ENCODE results near the gene SEPTIN3.

The SEPTIN3 gene

DNA sequence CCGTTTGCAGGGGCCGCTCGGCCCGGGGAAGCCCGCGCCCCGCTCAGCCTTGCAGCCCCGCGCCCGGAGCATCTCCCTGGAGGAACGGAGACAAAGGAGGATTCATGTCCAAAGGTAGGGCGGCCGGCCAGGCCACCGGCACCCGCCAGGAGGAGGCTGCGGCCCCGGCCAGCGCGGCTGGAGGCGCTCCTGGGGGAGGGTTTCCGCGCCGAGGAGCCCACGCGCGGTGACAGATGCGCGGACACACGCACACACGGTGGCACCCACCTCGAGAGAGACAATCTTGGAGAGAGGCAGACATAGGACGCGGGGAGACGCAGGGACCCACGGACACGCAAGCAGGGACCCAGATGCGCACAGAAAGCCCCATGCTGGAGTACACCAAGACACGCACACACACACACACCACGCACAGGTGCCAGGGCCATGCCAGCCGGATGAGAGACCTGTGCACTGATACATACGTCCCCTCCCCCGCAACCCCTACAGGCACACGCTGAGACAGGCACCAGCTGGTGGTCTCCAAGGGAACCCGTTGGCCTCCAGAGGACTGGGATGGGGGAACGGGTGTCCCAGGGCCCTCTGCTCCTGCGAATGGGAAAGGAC, 7.8 kb downstream of the SEPTIN3 start:
- no peak for DNase-seq

DNA sequence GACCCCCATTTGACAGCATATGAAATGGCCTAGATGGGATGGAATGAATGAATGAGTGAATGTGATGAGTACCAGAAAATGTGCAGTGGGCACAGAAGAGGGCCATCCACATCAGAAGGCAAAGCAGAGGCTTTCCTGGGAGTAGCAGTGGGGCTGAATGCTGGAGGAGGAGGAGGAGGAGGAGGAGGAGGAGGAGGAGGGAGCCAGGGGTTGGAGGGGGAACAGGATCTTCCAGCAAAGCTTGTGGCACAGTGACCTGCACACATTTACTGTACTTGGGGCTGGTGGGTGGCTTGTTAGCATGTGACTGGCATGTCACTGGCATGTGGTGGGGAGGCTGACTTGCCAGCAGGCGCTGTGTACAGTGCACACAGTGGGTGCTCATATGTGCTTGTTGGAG, 9.5 kb downstream of the SEPTIN3 start:
- DNase-seq: no peak

DNA sequence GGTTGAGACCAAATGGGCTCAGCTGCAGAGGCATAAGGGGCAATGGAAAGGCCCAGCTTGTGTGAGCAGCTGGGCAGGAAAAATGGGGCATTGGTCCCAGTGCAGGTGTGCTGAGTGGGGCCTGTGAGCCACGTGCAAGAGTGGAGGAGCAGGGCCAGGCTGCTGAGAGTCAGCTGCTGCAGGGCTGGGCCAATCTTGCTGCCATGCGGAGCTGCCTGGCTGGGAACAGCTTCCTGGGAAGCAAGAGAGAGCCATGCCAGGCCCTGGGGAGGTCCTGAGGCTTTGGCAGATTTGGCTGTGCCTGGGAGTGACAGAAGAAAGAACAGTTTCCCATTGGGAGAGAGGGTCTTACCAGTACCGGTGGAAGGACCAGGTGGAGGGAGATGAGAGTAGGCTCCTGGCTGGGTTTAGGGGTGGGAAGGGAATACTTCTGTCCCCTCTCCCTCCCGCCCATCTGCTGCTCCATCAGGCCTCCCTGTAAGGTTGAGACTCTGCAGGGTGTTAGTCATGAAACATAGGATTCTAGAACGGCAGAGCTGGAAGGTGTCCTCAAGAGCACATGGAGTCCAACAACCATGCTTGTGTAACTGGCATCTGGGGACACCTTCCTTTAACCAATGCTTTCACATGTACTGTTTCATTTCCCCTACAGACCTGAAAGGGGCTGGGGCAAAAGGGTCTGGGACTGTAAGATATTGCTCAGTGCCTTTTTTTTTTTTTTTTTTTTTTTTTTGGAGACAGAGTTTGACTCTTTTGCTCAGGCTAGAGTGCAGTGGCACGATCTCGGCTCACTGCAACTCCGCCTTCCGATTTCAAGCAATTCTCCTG, 10.4 kb downstream of the SEPTIN3 start:
- no peak for DNase-seq

DNA sequence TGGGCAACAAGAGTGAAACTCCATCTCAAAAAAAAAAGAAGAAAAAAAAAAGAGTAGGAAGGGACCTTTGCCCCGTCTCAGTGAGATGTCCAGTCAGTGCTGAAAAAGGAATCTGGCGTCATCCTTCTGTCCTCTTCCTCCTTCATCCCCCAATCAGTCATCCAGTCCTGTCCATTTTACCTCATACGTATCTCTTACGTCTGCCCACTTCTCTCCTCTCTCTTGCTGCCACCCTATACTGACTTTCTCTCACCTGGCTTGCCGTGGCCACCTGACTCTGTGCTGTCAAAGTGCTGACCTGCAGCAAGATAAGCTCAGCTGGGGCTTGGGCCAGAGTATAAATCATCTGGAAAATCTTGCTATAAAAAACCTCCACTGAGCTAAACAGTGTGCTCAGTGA, 13.6 kb downstream of the SEPTIN3 start:
- no peak for DNase-seq

DNA sequence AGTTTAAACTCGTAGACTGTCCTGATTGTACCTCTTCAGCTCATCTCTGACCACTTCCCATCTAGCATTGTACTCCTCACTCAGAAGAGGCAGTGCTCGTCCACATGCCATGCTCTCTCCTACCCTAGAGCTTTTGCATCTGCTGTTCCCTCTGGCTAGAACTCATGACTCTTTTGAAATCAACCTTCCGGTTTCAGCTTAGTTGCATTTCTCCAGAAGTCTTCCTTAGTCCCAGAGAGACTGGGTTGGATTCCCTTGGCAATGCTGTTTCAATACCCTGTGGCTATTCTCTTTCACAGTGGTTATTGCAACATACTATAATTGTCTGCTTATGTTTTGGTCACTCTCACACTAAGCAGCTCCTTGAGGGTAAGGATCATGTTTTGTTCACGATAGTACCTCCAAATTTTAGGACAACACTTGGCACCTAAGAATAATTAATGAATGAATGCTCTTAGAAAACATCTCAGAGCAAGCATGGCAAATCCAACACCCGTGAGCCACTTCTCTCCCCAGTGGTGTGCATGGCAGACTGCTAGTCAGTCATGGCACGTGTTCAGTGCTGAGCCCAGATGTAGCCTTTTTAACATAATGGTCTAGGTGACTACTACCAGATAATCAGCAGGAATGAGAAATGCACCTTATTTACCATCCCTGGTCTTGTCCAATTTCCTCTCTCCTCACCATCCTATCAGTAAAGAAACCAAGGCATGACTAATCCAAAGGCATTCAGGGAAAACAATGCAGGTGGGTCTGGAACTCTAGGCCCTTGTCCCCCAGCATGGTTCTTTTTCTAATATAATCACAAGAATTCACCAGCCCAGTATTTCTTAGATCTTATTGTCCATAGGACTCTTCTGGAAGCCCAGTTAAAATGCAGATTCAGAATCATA, 14.5 kb downstream of the SEPTIN3 start:
- DNase-seq: no peak

DNA sequence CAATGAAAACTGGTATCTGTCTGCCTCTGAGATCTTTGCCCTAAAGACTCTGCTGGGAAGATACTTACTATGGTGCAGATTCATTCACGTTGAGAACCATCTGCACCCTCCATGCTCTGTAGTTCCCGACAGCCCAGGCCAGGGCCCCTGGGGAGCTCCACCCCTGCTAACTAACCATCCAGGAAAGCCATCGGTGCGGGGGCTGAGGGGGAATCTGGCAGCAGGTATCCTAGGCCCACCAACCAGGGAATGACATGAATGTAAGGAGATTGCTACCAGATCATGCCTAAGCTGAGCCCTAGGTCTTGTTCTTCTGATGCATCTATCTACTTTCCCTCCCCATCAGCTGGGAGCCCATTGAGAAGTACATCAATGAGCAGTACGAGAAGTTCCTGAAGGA, 18.0 kb downstream of the SEPTIN3 start:
- DNase-seq: no peak

DNA sequence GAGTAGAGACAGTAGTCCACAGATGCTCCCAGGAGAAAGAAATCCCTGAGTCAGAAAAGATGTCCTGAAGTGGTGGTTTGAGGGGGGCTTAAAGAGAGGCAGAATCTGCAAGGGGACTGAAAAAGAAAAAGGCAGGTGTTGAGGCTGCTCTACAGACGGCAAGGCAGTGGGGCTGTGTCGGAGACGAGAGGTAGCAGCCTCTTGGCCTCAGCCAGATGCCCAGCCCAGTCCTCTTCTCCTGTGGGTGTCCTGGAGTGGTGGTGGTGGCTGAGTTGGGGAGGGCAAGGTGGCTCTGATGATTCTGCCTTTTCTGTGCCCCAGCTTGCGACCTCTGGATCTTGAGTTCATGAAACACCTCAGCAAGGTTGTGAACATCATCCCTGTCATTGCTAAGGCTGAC, 20.0 kb downstream of the SEPTIN3 start:
- no peak for DNase-seq

DNA sequence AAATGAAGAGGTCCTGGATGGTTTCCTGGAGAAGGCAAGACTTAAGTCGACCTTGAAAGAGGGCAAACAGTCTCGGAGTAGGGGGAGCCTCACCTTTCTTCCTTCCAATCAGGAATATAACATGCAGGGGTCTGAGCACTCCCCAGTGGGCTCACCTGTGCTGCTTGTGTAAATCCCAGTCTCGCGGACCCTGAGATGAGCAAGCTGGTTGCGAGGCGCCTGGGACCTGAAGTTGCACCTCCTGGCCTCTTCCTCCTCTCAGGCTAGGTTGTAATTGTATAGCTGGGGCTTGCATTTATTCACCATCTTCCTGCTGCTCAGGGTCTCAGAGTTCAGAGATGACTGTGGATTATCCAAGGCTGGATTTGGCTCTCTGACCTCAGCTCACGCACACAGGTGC, 21.9 kb downstream of the SEPTIN3 start:
- no peak for DNase-seq

DNA sequence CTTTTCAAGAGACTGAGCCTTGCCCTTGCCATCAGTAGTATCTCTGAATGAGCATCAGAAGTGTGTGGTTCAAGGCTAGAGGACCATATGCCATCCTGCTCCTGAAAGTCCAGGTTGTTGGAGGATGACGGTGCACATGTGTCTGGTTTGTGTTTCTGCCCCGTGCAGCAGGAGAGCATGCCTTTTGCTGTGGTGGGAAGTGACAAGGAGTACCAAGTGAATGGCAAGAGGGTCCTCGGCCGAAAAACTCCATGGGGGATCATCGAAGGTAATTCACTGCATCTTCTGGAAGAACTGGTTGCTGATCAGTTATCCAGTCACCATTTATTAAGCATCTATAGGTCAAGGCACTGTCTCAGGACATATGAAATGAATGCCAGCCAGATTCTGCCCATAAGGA, 23.3 kb downstream of the SEPTIN3 start:
- DNase-seq: no peak

DNA sequence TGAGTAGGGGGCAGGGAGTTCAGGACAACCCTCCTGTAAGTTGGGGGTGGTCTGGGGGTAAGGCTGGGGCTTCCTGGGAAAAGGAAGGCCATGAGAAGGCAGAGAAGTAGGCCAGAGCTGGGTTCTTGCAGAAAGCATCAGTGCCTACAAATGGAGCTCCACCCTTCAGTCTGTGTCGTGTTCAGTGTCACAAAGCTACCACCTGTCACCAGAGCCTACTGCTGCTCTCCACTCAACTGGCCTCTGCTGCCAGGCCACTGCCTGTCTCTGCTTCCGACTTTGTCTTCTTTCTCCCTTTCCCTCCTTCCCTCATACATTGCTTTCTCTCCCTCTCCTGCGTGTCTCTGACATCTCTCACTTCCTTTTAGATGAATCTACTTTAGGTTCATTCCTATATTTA, 26.0 kb downstream of the SEPTIN3 start:
- DNase-seq: no peak

DNA sequence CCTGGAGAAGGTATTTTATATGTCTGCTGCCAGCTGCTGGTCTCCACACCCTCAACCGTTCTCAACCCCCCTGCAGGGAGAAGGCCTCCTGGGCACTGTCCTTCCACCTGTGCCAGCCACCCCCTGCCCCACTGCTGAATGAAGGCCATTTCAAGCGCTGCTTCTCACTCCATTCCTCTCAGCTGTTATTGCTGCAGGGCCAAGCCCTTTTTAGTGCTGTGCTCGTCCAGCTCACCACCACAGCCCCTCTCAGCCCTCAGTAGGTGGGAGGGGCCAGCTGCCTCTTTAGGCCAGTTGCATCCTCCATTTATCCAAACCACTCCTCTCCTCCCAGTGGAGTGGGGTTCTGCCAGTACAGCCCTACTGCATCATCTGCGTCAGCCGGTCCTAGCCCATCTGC, 27.6 kb downstream of the SEPTIN3 start:
- no peak for DNase-seq

DNA sequence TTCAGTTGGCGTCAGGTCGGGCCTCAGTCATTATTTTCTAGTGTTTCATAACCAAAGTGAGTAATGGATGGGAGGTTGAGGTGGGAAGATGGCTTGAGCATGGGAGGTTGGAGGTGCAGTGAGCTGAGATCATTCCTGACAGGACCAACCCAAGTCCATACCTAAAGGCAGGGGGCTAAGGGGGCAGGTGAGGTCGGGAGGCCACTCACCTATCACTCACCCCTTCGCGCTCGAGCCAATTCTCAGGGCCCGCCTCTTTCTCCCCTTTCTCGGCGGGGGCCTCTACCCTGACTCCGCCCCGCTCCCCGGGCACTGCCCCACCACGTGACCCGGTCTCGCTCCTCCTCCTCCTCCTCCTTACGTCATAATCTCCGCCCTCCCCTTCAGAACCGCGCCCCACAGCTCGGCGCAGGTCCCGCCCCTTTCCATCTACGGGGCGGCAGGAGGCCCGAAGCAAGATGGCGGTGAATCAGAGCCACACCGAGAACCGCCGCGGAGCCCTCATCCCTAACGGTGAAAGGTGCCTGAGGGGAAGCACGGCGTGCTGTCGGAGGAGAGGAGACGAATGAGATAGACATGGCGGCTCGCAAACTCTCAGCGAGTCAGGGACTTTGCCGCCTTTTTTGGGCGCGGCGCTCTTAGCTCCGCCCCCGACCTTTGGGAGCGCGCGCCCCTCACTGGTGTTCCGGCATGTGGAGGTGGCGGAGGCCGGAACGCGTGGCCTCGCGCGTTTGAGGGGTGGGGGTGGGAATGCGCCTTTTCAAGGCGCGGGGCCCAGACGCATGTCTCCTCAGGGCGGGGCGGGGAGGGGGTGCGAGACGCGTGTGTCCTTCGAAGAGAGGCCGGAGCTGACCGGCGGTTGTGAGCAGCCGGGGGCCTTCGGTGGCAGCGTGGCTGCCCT, 29.4 kb downstream of the SEPTIN3 start, which contains the start of gene WBP2NL:
Gene WBP2NL, plus strand, starts transcription at position 428 of the 901 bp plus-strand sequence. Its CDS starts 31 bp downstream, at position 459.
- DNase-seq: peak; percentile 67

DNA sequence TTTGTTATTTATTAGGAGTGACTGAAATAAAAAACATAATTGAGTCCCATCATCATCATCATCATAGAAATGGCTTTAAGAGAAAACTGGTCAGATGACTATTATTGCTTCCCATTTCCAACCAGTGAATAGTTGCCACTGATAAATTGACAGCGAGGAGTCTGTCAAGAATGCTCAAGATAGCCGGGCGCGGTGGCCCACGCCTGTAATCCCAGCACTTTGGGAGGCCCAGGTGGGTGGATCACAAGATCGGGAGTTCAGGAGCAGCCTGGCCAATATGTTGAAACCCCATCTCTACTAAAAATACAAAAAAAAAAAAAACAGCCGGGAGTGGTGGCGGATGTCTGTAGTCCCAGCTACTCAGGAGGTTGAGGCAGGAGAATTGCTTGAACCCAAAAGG, 31.2 kb downstream of the SEPTIN3 start:
- no peak for DNase-seq

DNA sequence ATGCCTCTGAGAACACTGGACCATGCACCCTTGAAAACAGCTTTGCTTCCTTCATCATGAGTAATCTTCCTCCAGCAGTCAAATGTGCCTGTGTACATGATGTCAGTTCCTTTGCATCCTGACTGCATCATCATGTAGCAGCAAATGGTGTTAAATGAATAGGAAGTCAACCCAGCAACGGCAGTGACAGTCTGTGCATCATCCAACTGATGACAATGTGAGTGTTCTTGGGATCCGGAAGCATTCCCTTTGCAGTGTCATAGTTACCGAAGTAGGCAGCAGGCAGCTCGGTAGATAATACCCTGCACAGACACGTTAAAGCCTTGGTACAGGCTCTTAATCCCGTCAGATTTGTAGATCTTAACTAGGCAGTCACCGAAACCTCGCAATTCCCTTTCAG, 31.9 kb downstream of the SEPTIN3 start:
- no peak for DNase-seq

DNA sequence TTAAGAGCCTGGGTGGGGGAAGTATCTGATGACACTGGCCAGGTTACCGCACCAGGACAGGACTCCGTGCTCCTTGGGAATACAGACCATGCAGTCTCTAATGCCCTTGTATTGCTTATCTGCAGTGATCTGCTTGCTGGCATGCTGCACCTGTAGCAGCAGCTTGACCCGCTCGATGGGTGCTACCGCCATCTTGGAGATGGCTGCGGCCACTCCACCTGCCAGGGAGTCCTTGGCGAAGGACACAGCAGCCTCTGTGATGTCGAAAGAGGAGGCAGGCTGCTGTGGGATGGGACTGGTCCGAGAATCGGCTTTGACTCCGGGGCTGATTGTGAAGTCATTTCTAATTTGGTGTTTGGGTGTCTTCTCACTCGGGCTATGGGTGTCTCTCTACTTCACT, 32.5 kb downstream of the SEPTIN3 start:
- DNase-seq: no peak

DNA sequence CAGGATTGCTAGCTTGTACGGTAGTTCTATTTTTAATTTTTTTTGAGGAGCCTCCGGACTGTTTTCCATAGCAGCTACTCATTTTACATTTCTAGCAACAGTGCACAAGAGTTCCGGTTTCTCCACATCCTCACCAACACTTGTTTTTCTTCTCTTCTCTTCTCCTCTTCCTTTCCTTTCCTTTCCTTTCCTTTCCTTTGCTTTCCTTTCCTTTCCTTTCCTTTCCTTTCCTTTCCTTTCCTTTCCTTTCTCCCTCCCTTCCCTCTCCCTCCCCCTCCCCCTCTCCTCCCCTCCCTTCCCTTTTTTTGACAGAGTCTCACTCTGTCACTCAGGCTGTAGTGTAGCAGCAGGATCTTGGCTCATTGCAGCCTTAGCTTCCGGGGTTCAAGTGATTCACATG, 38.7 kb downstream of the SEPTIN3 start:
- DNase-seq: no peak

DNA sequence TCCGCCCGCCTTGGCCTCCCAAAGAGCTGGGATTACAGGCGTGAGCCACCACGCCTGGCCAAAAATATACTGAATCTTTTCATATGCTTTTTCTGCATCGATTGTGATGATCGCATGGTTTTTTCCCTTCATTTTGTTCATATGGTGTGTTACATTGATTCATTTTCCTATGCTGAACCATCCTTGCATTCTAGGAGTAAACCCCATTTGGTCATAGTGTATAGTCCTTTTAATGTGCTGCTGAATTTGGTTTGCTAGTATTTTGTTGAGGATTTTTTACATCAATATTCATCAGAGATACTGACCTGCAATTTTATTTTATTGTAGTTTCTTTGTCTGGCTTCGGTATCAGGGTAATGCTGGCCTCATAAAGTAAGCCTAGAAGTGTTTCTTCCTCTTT, 41.5 kb downstream of the SEPTIN3 start:
- no peak for DNase-seq

DNA sequence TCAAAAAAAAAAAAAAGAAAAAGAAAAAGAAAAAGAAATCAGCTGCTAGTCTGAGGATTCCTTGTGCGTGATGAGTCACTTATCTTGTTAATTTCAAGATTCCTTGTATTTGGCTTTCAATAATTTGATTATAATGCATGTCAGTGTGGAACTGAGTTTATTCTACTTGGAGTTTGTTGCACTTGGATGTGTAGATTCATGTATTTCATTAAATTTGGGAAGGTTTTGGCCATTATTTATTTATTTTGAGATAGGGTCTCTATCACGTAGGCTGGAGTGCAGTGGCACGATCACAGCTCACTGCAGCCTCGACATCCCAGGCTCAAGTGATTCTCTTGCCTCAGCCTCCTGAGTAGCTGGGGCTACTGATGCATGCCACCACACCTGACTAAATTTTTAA, 44.1 kb downstream of the SEPTIN3 start:
- no peak for DNase-seq

DNA sequence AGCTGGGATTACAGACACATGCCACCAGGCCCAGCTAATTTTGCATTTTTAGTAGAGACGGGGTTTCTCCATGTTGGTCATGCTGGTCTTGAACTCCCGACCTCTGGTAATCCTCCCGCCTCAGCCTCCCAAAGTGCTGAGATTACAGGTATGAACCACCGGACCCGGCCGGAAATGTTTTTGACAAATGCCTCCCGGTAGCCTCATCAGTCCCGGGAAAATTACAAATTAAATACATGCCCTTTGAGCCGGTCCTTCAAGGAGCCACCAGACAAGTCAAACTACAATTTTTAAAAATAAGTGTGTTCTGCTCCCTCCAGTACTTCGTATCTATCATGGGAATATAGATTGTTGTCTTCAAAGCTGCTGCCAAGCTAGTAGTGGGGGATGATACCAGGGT, 46.9 kb downstream of the SEPTIN3 start:
- no peak for DNase-seq

DNA sequence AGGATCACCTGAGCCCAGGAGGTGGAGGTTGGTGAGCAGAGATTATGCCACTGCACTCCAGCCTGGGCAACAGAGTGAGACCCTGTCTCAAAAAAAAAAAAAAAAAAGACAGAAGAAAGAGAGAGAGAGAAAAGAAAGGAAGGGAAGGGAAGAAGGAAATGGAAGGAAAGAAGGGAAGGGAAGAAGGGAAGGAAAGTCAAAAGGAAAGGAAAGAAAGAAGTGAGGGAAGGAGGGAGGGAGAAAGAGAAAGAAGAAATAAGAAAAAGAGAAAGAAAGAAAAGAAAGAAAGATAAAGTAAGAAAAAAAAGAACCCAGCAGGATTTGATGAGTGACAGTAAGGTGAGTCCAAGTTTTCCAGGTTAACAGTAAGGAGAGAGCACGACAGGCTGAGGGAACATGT, 49.0 kb downstream of the SEPTIN3 start:
- no peak for DNase-seq
